Cardiac fibroblast (primary cell): ENCODE measurements around the gene GRB10.
A peak's percentile ranks its signal among the peaks of the same experiment; 100 is the strongest.

Experiments
- DNase-seq, 2 donors: peaks; one replicate each; pipeline versions ENCODE4 v3.0.0 to v3.0.0-alpha.2; 2010; ENCODE audit warnings: low read depth in 2 of 2
- H3K4me3 ChIP-seq, 2 donors: replicated peaks in 1 of 2; 1 replicate in 1 of 2; 2 replicates in 1 of 2; pipeline ENCODE4 v1.5.1; 2011; ENCODE audit warnings: low read depth in 2 of 2, low read length in 2 of 2, mild to moderate bottlenecking in 2 of 2, moderate library complexity in 1 of 2
- CTCF ChIP-seq: IDR thresholded peaks from one replicate; pipeline ENCODE4 v1.5.1; 2011; ENCODE audit warnings: low read depth, mild to moderate bottlenecking, low read length, inconsistent platforms

Gene GRB10

DNA sequence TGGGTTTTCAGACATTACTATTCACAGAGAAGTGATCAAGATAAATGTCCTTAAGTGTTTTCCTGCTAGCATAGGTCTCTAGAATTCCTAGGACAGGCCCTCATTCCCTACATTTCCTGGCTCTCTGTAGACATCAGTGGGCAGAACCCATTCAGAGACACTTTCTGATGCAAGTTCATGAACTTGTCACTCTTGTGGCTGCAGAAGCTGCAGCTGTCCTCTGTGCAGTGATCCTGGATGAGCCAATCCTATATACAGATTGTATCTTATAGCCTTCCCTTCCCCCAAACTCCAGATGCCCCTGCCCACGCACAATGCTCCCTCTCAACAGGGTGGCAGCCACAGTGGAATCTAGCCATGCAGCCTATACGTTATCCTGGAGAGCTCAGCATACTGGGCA is 12.6 kb upstream of the GRB10 start:
- no peak for TF ChIP-seq CTCF
- no peak for DNase-seq
- no peak overlapping the region for H3K4me3 ChIP-seq

DNA sequence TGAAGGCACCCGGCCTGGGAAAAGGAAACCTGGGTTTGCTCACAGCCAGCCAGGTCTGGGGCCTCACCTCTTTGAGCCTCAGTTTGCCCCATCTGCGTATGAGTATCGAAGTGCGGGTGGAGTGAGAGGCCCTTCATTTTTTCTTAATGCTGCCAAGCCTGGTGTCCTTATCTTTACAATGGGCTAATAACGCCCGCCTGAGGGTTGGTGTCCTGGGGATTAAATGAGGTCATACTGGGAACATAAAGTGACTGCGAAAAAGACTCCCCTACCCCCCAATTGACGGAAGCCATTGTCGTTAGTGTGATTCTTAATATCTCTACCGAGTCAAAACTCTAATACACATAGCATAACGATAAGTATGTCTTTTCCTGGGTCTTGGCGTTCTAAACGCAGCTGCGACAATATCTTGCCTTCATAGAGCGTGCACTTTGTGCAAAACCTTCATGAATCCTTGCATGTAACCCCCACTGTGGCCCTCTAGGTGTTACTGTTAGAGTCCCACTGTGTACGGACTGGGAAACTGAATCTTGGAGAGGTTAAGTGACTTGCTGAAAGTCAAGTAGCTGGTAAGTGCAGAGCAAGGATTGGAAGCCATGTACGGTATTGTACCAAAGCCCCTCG is 11.4 kb upstream of the GRB10 start:
- H3K4me3 ChIP-seq, result peak overlapping the region; percentile 60 to 81
- TF ChIP-seq CTCF, result no peak
- DNase-seq, result no peak

DNA sequence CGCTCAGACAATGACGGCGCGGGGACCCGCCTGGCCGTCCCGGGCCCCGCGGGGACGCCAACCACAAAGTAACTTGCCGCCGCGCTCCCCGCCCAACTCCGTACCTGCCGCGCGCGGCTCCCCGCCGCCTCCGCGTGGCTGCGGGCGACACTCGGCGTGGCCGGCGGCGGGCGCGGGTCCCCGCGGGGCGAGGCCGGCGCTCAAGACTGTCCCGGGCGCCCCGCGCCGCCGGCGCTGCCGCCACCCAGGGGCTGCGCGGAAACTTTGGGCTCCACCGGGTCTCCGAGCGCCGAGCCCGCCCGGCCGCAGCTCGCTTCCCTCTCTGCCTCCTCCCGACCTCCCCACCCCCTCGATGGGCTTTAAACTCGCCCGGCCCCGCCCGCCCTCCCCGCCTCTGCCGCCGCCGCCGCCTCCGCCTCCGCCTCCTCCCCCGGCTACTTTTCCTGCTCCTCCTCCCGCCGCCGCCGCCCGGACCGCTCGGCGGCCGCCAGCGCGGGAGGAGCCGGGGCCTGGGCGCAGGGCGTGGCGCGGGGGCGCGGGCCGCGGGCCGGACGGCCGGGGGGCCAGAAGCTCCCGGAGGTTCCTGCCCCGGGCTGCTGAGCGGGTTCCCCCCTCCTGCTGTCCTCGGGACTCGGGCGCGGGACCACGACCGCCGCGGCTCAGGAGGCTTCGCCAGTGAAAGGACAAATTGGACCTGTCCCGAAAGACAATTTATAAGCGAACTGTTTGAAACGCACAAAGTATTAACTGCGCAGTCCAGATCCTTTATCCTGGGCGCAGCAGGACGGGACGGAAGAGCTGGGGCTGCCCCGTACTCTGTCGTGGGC is 10.6 kb upstream of the GRB10 start:
- no peak for TF ChIP-seq CTCF
- DNase-seq, result peak; percentile 67 to 77
- H3K4me3 ChIP-seq, result peak overlapping the region; percentile 60 to 81

GRCh38 chr7:50792342-50793119 is 9.8 kb upstream of the GRB10 start:
- DNase-seq, result peak; percentile 61 to 63
- TF ChIP-seq CTCF, result no peak
- peak overlapping the region; percentile 67 to 81 for H3K4me3 ChIP-seq

- peak; percentile 70 to 80 for DNase-seq
- H3K4me3 ChIP-seq, result peak overlapping the region; percentile 67 to 81
- no peak for TF ChIP-seq CTCF
Observed at GRCh38 chr7:50791938-50792341, 9.2 kb upstream of the GRB10 start.

GRCh38 chr7:50791363-50791937 is 8.8 kb upstream of the GRB10 start:
- peak overlapping the region; percentile 67 to 81 for H3K4me3 ChIP-seq
- TF ChIP-seq CTCF, result no peak
- peak in 1 of 2 donors; percentile 17 for DNase-seq
